CD14-positive monocyte (primary cell): Measurements from ENCODE around the gene TXN2. TPM values are rescaled to one million over a fixed set of nuclear protein-coding genes. Genes with fewer than 3 reads are reported as not detected.
"Not testable (repeated sequence)": the region's sequence is repeated elsewhere in the genome, so short reads cannot be mapped to it uniquely, and the experiment has no call there.

Experiments used
- DNase-seq, 3 donors: peaks; one replicate each; pipeline ENCODE4 v3.0.0-alpha.2; 2011 to 2022
- H2AFZ ChIP-seq: 2 replicates; pipeline ENCODE4 v1.6.0; 2012; ENCODE audit warnings: mild to moderate bottlenecking, low read depth, low read length, inconsistent platforms; ENCODE audit not compliant: insufficient read depth, poor library complexity, severe bottlenecking
- H3K27ac ChIP-seq, 2 donors: 1 replicate in 1 of 2; 2 replicates in 1 of 2; pipeline ENCODE4 v1.5.1; 2012 to 2013; ENCODE audit warnings: low read length in 2 of 2, control low read depth in 1 of 2, inconsistent platforms in 1 of 2, low read depth in 1 of 2, mild to moderate bottlenecking in 1 of 2
- H3K27me3 ChIP-seq, 2 donors: one replicate each; pipeline versions ENCODE4 v1.6.0 to v1.6.1; 2011 to 2013; ENCODE audit warnings: low read length in 2 of 2; ENCODE audit not compliant: control insufficient read depth in 2 of 2, insufficient read depth in 2 of 2
- H3K36me3 ChIP-seq, 2 donors: replicated peaks in 1 of 2; 1 replicate in 1 of 2; 2 replicates in 1 of 2; pipeline versions ENCODE4 v1.5.1 to v1.6.1; 2012 to 2013; ENCODE audit warnings: low read length in 2 of 2, control low read depth in 1 of 2, inconsistent platforms in 1 of 2, mild to moderate bottlenecking in 1 of 2; ENCODE audit not compliant: insufficient read depth in 2 of 2, control insufficient read depth in 1 of 2
- H3K4me1 ChIP-seq, 2 donors: 1 replicate in 1 of 2; 2 replicates in 1 of 2; pipeline versions ENCODE4 v1.5.1 to v1.6.1; 2012 to 2013; ENCODE audit warnings: low read length in 2 of 2, control low read depth in 1 of 2, inconsistent platforms in 1 of 2, mild to moderate bottlenecking in 1 of 2, moderate library complexity in 1 of 2; ENCODE audit not compliant: insufficient read depth in 2 of 2, control insufficient read depth in 1 of 2
- H3K4me2 ChIP-seq: replicated peaks from 2 replicates; pipeline ENCODE3; 2012; ENCODE audit warnings: low read length, moderate library complexity, mild to moderate bottlenecking; ENCODE audit not compliant: poor library complexity, severe bottlenecking; ENCODE audit errors: extremely low read depth
- H3K4me3 ChIP-seq, 3 experiments: fragments of 200-600 bp in 1 of 3; sonication (generic) in 1 of 3; replicated peaks in 1 of 3; 1 replicate in 2 of 3; 2 replicates in 1 of 3; pipeline ENCODE4 v1.5.1; 2011 to 2013; ENCODE audit warnings: low read length in 3 of 3, mild to moderate bottlenecking in 3 of 3, control low read depth in 2 of 3, low read depth in 2 of 3, inconsistent platforms in 1 of 3, moderate library complexity in 1 of 3
- H3K79me2 ChIP-seq: 2 replicates; pipeline ENCODE4 v1.6.0; 2012; ENCODE audit warnings: mild to moderate bottlenecking, control low read depth, inconsistent platforms, low read length, moderate library complexity; ENCODE audit not compliant: insufficient read depth
- H3K9ac ChIP-seq: 2 replicates; pipeline ENCODE4 v1.6.0; 2017; ENCODE audit warnings: low read length, mild to moderate bottlenecking; ENCODE audit not compliant: insufficient read depth, poor library complexity, severe bottlenecking
- H3K9me3 ChIP-seq, 2 donors: replicated peaks in 1 of 2; 1 replicate in 1 of 2; 2 replicates in 1 of 2; pipeline versions ENCODE4 v1.5.1 to v1.6.1; 2012 to 2013; ENCODE audit warnings: low read length in 2 of 2, control low read depth in 1 of 2; ENCODE audit not compliant: control insufficient read depth in 1 of 2, insufficient read depth in 1 of 2
- H4K20me1 ChIP-seq: 2 replicates; pipeline ENCODE4 v1.6.0; 2012; ENCODE audit warnings: mild to moderate bottlenecking, low read length, control low read depth, moderate library complexity; ENCODE audit not compliant: insufficient read depth
- H3K27ac Mint-ChIP-seq, 7 donors: one replicate each; pipeline ENCODE4 v1.8.0; 2020; ENCODE audit warnings: mild to moderate bottlenecking in 7 of 7, mixed read lengths in 7 of 7, moderate library complexity in 6 of 7, inconsistent platforms in 2 of 7
- H3K27me3 Mint-ChIP-seq, 3 donors: one replicate each; pipeline ENCODE4 v1.8.0; 2021 to 2022; ENCODE audit warnings: low read depth in 3 of 3, mild to moderate bottlenecking in 3 of 3, mixed read lengths in 3 of 3, moderate library complexity in 3 of 3, inconsistent platforms in 1 of 3
- H3K36me3 Mint-ChIP-seq, 2 donors: one replicate each; pipeline ENCODE4 v1.8.0; 2020; ENCODE audit warnings: mixed read lengths in 2 of 2, inconsistent platforms in 1 of 2, mild to moderate bottlenecking in 1 of 2
- H3K4me1 Mint-ChIP-seq: one replicate; pipeline ENCODE4 v1.8.0; 2020; ENCODE audit warnings: mild to moderate bottlenecking, mixed read lengths
- H3K4me3 Mint-ChIP-seq, 2 donors: one replicate each; pipeline ENCODE4 v1.8.0; 2020; ENCODE audit warnings: mild to moderate bottlenecking in 2 of 2, mixed read lengths in 2 of 2, moderate library complexity in 1 of 2
- H3K9me3 Mint-ChIP-seq, 7 donors: one replicate each; pipeline ENCODE4 v1.8.0; 2020 to 2022; ENCODE audit warnings: mixed read lengths in 7 of 7, mild to moderate bottlenecking in 6 of 7, moderate library complexity in 6 of 7, inconsistent platforms in 2 of 7
- CTCF ChIP-seq: fragments of 200-600 bp; IDR thresholded peaks from one replicate; pipeline ENCODE4 v1.8.0; 2022; ENCODE audit warnings: antibody characterized with exemption, mild to moderate bottlenecking
- WGBS: methylation state at CpG from one replicate; pipeline ENCODE4 v1.1.5; 2013; ENCODE audit warnings: missing lambda C conversion rate; ENCODE audit not compliant: insufficient coverage; 5-methylcytosine and 5-hydroxymethylcytosine counted together
- intact Hi-C, 2 donors: fragments of 100-400 bp; cut with micrococcal nuclease; formaldehyde crosslinking; loops; one replicate each; pipeline versions ENCODE4 v1.15.0 to v1.15.1; 2023
- polyA plus RNA-seq, 3 donors: library from polyadenylated mRNA; depleted of rRNA in 1 of 3; unstranded in 2 of 3; stranded (reverse) in 1 of 3; fragments of 300-500 nt in 2 of 3; fragments of >200 nt in 1 of 3; fragmentation: Illumina TruSeq in 2 of 3; gene quantifications; 1 replicate in 2 of 3; 2 replicates in 1 of 3; pipeline ENCODE4 v1.2.3, GENCODE V29; 2012 to 2021

The TXN2 gene
- polyA plus RNA-seq, 3 donors, result 79.8 to 141 (median 140) TPM

GRCh38 chr22:36430863-36431262, 50.6 kb downstream of the TXN2 start:
- no peak overlapping the region for H3K4me3 Mint-ChIP-seq
- H3K27me3 Mint-ChIP-seq, result peaks cover 2 to 5% (median 2%) of the 10 kb centered on the region in 3 donors
- no peak overlapping the region for H2AFZ ChIP-seq
- no peaks in the 10 kb centered on the region for H3K79me2 ChIP-seq
- 97% methylated on average over 6 of the region's 9 CpGs for WGBS
- H3K4me2 ChIP-seq, result no peak overlapping the region
- H3K27ac Mint-ChIP-seq, result no peak overlapping the region
- H4K20me1 ChIP-seq, result no peaks in the 10 kb centered on the region
- H3K9me3 Mint-ChIP-seq, result peaks cover 0 to 3% (median 0%) of the 10 kb centered on the region in 7 donors
- H3K9ac ChIP-seq, result no peak overlapping the region
- no peaks in the 10 kb centered on the region for H3K36me3 ChIP-seq
- H3K4me1 Mint-ChIP-seq, result peaks cover 30% of the 10 kb centered on the region
- DNase-seq, result no peak
- H3K4me3 ChIP-seq, result no peak overlapping the region
- H3K36me3 Mint-ChIP-seq, result peaks cover 0 to under 1% of the 10 kb centered on the region in 2 donors
- peaks cover 32 to 40% of the 10 kb centered on the region in 2 donors for H3K4me1 ChIP-seq
- H3K27me3 ChIP-seq, result no peaks in the 10 kb centered on the region
- H3K9me3 ChIP-seq, result no peaks in the 10 kb centered on the region
- H3K27ac ChIP-seq, result no peak overlapping the region
- no peak for TF ChIP-seq CTCF
- intact Hi-C loops, result no loop called here

GRCh38 chr22:36427952-36428351, 53.5 kb downstream of the TXN2 start:
- H3K4me3 Mint-ChIP-seq, H3K27ac ChIP-seq: not testable (repeated sequence)

More at GRCh38 chr22:36427952-36428351, 53.5 kb downstream of the TXN2 start:
- H3K27me3 ChIP-seq, H3K79me2 ChIP-seq, H3K36me3 ChIP-seq, H3K9ac ChIP-seq, H3K27ac Mint-ChIP-seq, DNase-seq, H3K27me3 Mint-ChIP-seq, H3K4me3 ChIP-seq, intact Hi-C loops, H3K4me2 ChIP-seq, H3K9me3 ChIP-seq, H4K20me1 ChIP-seq, H3K9me3 Mint-ChIP-seq, H2AFZ ChIP-seq, H3K36me3 Mint-ChIP-seq: not testable (repeated sequence)
- peaks cover 49% of the 10 kb centered on the region for H3K4me1 Mint-ChIP-seq
- peaks cover 49 to 51% of the 10 kb centered on the region in 2 donors for H3K4me1 ChIP-seq
- WGBS, result 97% methylated on average over 5 of the region's 11 CpGs
